Liver (tissue), 9 donors: ENCODE measurements around the gene JDP2. TPM values are rescaled to one million over a fixed set of nuclear protein-coding genes. Genes with fewer than 3 reads are reported as not detected.

ENCODE experiments used
- DNase-seq: peaks from one replicate; pipeline ENCODE4 v3.0.0-alpha.2; 2017; ENCODE audit warnings: low spot score
- H3K27ac ChIP-seq, 2 donors: one replicate each; pipeline ENCODE4 v1.7.0; 2013; ENCODE audit warnings: inconsistent platforms in 2 of 2, low read length in 2 of 2, control low read depth in 1 of 2, low read depth in 1 of 2, mild to moderate bottlenecking in 1 of 2
- H3K27me3 ChIP-seq, 4 donors: one replicate each; pipeline versions ENCODE4 v1.6.1 to v1.7.0; 2013; ENCODE audit warnings: low read length in 3 of 4, inconsistent platforms in 1 of 4, mild to moderate bottlenecking in 1 of 4, moderate library complexity in 1 of 4; ENCODE audit not compliant: control insufficient read depth in 4 of 4, insufficient read depth in 4 of 4
- H3K36me3 ChIP-seq, 4 donors: one replicate each; pipeline versions ENCODE4 v1.6.1 to v1.7.0; 2013; ENCODE audit warnings: low read length in 3 of 4, mild to moderate bottlenecking in 3 of 4, low read depth in 1 of 4, moderate library complexity in 1 of 4; ENCODE audit not compliant: control insufficient read depth in 4 of 4, insufficient read depth in 3 of 4
- H3K4me1 ChIP-seq, 4 donors: one replicate each; pipeline versions ENCODE4 v1.6.1 to v1.7.0; 2013; ENCODE audit warnings: low read length in 3 of 4, mild to moderate bottlenecking in 3 of 4, moderate library complexity in 1 of 4; ENCODE audit not compliant: control insufficient read depth in 4 of 4, insufficient read depth in 4 of 4
- H3K4me3 ChIP-seq, 3 donors: one replicate each; pipeline versions ENCODE4 v1.6.1 to v1.7.0; 2013; ENCODE audit warnings: low read length in 3 of 3, control low read depth in 1 of 3, low read depth in 1 of 3, mild to moderate bottlenecking in 1 of 3
- H3K9ac ChIP-seq, 2 donors: one replicate each; pipeline ENCODE4 v1.7.0; 2013; ENCODE audit warnings: low read length in 2 of 2, mild to moderate bottlenecking in 2 of 2, moderate library complexity in 2 of 2, control low read depth in 1 of 2, low read depth in 1 of 2
- H3K9me3 ChIP-seq, 4 donors: one replicate each; pipeline versions ENCODE4 v1.6.1 to v1.7.0; 2013; ENCODE audit warnings: low read length in 3 of 4; ENCODE audit not compliant: control insufficient read depth in 4 of 4
- EGR1 ChIP-seq, 2 donors: IDR thresholded peaks; 2 replicates each; pipeline ENCODE4 v1.6.1; 2016 to 2018; ENCODE audit warnings: antibody characterized with exemption in 2 of 2, low read depth in 2 of 2
- FOXA1 ChIP-seq: IDR thresholded peaks from 2 replicates; pipeline ENCODE4 v1.6.1; 2016; ENCODE audit warnings: antibody characterized with exemption
- FOXA2 ChIP-seq: IDR thresholded peaks from 2 replicates; pipeline ENCODE4 v1.6.1; 2016; ENCODE audit warnings: antibody characterized with exemption
- GABPA ChIP-seq, 2 donors: IDR thresholded peaks in 1 of 2; conservative IDR thresholded peaks in 1 of 2; 2 replicates each; pipeline ENCODE4 v1.6.1; 2016; ENCODE audit warnings: antibody characterized with exemption in 2 of 2, mild to moderate bottlenecking in 1 of 2, moderate library complexity in 1 of 2
- HNF4A ChIP-seq, 2 donors: conservative IDR thresholded peaks; 2 replicates each; pipeline ENCODE4 v1.6.1; 2016; ENCODE audit warnings: antibody characterized with exemption in 2 of 2, mild to moderate bottlenecking in 2 of 2
- JUND ChIP-seq, 2 donors: IDR thresholded peaks; 2 replicates each; pipeline ENCODE4 v1.6.1; 2016; ENCODE audit warnings: antibody characterized with exemption in 2 of 2
- RAD21 ChIP-seq, 2 donors: IDR thresholded peaks; 2 replicates each; pipeline ENCODE4 v1.6.1; 2016; ENCODE audit warnings: antibody characterized with exemption in 2 of 2, mild to moderate bottlenecking in 2 of 2
- RXRA ChIP-seq, 2 donors: IDR thresholded peaks; 2 replicates each; pipeline ENCODE4 v1.6.1; 2017 to 2018; ENCODE audit warnings: antibody characterized with exemption in 2 of 2, mild to moderate bottlenecking in 1 of 2
- TAF1 ChIP-seq: conservative IDR thresholded peaks from 2 replicates; pipeline ENCODE4 v1.6.1; 2016; ENCODE audit warnings: antibody characterized with exemption, mild to moderate bottlenecking
- YY1 ChIP-seq: IDR thresholded peaks from 2 replicates; pipeline ENCODE4 v1.6.1; 2016; ENCODE audit warnings: antibody characterized with exemption, mild to moderate bottlenecking
- WGBS: extraction: QIAGEN DNeasy Blood & Tissue Kit; methylation state at CpG from one replicate; pipeline ENCODE4 v1.1.7; 2013; 5-methylcytosine and 5-hydroxymethylcytosine counted together
- polyA plus RNA-seq, 2 donors: library from polyadenylated mRNA; stranded (reverse) in 1 of 2; unstranded in 1 of 2; fragments of 200-250 nt in 1 of 2; fragments of >200 nt in 1 of 2; fragmentation: Nextera tagmentation in 1 of 2; extraction: Ambion mirVana in 1 of 2; gene quantifications; one replicate each; pipeline versions ENCODE4 v1.2.1 to v1.2.3, GENCODE V29; 2013 to 2015
- total RNA-seq, 2 donors: library from RNA; depleted of rRNA; stranded (reverse); fragments of >200 nt; gene quantifications; one replicate each; pipeline ENCODE4 v1.2.3, GENCODE V29; 2014
- TF ChIP-seq, protein P1 (sequence below): IDR thresholded peaks from 2 replicates; pipeline ENCODE4 v1.6.1; 2016; ENCODE audit warnings: antibody characterized with exemption
- TF ChIP-seq, protein P2 (sequence below): IDR thresholded peaks from 2 replicates; pipeline ENCODE4 v1.6.1; 2016; ENCODE audit warnings: antibody characterized with exemption
- TF ChIP-seq, protein P3 (sequence below): IDR thresholded peaks from 2 replicates; pipeline ENCODE4 v1.6.1; 2016; ENCODE audit warnings: antibody characterized with exemption, mild to moderate bottlenecking
- TF ChIP-seq, protein P4 (sequence below): IDR thresholded peaks from 2 replicates; pipeline ENCODE4 v1.6.1; 2016; ENCODE audit warnings: antibody characterized with exemption
- TF ChIP-seq, protein P5 (sequence below): fragments of 150-350 bp; IDR thresholded peaks from 2 replicates; pipeline ENCODE4 v1.5.1; 2017; ENCODE audit warnings: improper control_type of control experiment, low read depth, low read length; ENCODE audit not compliant: missing input control
- donor health status: healthy.
- donor health status: healthy.
- donor health status: healthy.
- donor health status: healthy.
- donor health status: healthy.

Gene JDP2
- total and polyA plus RNA-seq, 4 donors, result 2.4 to 14.6 (median 8.7) TPM

DNA sequence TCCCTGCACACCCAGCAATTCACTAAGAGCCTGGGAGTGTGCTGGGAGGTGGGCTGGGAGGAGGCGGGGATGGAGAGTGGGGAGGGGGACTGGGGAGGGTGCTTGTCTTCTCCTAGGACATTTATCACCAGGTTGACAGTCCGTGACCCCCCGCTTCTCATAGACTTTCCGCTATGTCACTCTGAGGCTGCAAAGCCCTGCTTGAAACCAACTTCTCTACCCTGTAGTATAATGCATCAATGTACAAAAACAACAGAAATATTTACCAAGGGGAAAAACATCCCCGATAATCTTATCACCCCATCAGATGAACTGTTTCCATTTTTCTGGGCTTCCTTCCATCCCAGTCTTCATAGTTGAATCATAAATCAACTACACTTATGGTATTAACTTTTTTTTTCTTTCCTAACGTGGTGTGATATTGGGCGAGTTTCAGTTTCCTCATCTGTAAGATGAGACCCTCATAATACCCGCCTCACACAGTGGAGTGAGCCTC is 65.8 kb downstream of the JDP2 start:
- no peak for DNase-seq
- TF ChIP-seq, protein P1, sequence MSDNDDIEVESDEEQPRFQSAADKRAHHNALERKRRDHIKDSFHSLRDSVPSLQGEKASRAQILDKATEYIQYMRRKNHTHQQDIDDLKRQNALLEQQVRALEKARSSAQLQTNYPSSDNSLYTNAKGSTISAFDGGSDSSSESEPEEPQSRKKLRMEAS, result no peak
- no peak for TF ChIP-seq RAD21 (IDR thresholded peaks at IDR 0.05)
- TF ChIP-seq, protein P2, sequence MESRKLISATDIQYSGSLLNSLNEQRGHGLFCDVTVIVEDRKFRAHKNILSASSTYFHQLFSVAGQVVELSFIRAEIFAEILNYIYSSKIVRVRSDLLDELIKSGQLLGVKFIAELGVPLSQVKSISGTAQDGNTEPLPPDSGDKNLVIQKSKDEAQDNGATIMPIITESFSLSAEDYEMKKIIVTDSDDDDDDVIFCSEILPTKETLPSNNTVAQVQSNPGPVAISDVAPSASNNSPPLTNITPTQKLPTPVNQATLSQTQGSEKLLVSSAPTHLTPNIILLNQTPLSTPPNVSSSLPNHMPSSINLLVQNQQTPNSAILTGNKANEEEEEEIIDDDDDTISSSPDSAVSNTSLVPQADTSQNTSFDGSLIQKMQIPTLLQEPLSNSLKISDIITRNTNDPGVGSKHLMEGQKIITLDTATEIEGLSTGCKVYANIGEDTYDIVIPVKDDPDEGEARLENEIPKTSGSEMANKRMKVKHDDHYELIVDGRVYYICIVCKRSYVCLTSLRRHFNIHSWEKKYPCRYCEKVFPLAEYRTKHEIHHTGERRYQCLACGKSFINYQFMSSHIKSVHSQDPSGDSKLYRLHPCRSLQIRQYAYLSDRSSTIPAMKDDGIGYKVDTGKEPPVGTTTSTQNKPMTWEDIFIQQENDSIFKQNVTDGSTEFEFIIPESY, result no peak
- TF ChIP-seq GABPA (IDR thresholded peaks at IDR 0.05 in 1 of 2, conservative IDR thresholded peaks at IDR 0.05 in 1 of 2), result no peak
- no peak for TF ChIP-seq EGR1 (IDR thresholded peaks at IDR 0.05; ENCODE audit: low read depth in 2 of 2)
- TF ChIP-seq, protein P3, sequence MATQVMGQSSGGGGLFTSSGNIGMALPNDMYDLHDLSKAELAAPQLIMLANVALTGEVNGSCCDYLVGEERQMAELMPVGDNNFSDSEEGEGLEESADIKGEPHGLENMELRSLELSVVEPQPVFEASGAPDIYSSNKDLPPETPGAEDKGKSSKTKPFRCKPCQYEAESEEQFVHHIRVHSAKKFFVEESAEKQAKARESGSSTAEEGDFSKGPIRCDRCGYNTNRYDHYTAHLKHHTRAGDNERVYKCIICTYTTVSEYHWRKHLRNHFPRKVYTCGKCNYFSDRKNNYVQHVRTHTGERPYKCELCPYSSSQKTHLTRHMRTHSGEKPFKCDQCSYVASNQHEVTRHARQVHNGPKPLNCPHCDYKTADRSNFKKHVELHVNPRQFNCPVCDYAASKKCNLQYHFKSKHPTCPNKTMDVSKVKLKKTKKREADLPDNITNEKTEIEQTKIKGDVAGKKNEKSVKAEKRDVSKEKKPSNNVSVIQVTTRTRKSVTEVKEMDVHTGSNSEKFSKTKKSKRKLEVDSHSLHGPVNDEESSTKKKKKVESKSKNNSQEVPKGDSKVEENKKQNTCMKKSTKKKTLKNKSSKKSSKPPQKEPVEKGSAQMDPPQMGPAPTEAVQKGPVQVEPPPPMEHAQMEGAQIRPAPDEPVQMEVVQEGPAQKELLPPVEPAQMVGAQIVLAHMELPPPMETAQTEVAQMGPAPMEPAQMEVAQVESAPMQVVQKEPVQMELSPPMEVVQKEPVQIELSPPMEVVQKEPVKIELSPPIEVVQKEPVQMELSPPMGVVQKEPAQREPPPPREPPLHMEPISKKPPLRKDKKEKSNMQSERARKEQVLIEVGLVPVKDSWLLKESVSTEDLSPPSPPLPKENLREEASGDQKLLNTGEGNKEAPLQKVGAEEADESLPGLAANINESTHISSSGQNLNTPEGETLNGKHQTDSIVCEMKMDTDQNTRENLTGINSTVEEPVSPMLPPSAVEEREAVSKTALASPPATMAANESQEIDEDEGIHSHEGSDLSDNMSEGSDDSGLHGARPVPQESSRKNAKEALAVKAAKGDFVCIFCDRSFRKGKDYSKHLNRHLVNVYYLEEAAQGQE, result no peak
- no peak for TF ChIP-seq HNF4A (conservative IDR thresholded peaks at IDR 0.05)
- TF ChIP-seq RXRA (IDR thresholded peaks at IDR 0.05), result no peak
- no peak for TF ChIP-seq JUND (IDR thresholded peaks at IDR 0.05)
- TF ChIP-seq YY1, result no peak
- no peak for TF ChIP-seq TAF1
- TF ChIP-seq, protein P4, sequence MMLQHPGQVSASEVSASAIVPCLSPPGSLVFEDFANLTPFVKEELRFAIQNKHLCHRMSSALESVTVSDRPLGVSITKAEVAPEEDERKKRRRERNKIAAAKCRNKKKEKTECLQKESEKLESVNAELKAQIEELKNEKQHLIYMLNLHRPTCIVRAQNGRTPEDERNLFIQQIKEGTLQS, result no peak
- Histone ChIP-seq H3K4me1 (no peaks in the 10 kb centered on the region), H3K4me3 (no peak overlapping the region), H3K9ac (no peak overlapping the region), H3K27me3 (no peaks in the 10 kb centered on the region), H3K36me3 (no peaks in the 10 kb centered on the region), H3K9me3 (no peaks in the 10 kb centered on the region), H3K27ac (no peak overlapping the region)
- 83% methylated on average over 8 of the region's 8 CpGs for WGBS

DNA sequence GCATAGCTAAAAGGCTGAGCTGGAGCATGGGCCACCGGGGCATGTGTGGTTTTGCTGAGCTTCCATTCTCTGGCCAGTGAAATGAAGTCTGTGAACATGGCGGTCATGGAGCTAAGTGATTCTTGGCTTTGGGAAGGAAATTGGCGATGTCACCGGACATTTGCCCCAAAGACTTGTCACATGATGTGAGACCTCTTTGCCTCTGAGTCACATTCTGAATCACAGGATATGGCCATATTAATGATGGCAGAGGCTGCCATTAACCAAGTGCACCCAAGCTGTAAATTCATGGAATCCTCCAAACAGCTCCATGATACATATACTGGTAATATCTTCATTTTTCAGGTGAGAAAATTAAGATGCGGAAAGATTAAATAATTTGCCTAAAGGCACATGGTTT is 67.1 kb downstream of the JDP2 start:
- H3K9me3 ChIP-seq, result no peaks in the 10 kb centered on the region
- no peak for TF ChIP-seq RXRA (IDR thresholded peaks at IDR 0.05)
- TF ChIP-seq, protein P3, result no peak
- no peak for TF ChIP-seq TAF1
- TF ChIP-seq, protein P5, sequence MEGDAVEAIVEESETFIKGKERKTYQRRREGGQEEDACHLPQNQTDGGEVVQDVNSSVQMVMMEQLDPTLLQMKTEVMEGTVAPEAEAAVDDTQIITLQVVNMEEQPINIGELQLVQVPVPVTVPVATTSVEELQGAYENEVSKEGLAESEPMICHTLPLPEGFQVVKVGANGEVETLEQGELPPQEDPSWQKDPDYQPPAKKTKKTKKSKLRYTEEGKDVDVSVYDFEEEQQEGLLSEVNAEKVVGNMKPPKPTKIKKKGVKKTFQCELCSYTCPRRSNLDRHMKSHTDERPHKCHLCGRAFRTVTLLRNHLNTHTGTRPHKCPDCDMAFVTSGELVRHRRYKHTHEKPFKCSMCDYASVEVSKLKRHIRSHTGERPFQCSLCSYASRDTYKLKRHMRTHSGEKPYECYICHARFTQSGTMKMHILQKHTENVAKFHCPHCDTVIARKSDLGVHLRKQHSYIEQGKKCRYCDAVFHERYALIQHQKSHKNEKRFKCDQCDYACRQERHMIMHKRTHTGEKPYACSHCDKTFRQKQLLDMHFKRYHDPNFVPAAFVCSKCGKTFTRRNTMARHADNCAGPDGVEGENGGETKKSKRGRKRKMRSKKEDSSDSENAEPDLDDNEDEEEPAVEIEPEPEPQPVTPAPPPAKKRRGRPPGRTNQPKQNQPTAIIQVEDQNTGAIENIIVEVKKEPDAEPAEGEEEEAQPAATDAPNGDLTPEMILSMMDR, result no peak
- TF ChIP-seq, protein P2, result no peak
- no peak for TF ChIP-seq YY1
- TF ChIP-seq, protein P4, result no peak
- TF ChIP-seq FOXA1, result no peak
- TF ChIP-seq FOXA2, result no peak
- H3K27ac ChIP-seq, result no peak overlapping the region
- H3K4me3 ChIP-seq, result no peak overlapping the region
- H3K9ac ChIP-seq, result no peak overlapping the region
- no peaks in the 10 kb centered on the region for H3K36me3 ChIP-seq
- no peak for DNase-seq
- no peaks in the 10 kb centered on the region for H3K4me1 ChIP-seq
- H3K27me3 ChIP-seq, result no peaks in the 10 kb centered on the region
- 91% methylated on average over 5 of the region's 5 CpGs for WGBS
